GM21381 (cell line): Measurements from ENCODE around the gene RNF111.
"Not testable (repeated sequence)": the region's sequence is repeated elsewhere in the genome, so short reads cannot be mapped to it uniquely, and the experiment has no call there.

Source experiments
- ATAC-seq: cut with Tn5 transposase; IDR thresholded peaks from one replicate; pipeline ENCODE4 v1.9.1; 2021; ENCODE audit warnings: mild to moderate bottlenecking, moderate library complexity; ENCODE audit not compliant: unreplicated experiment

Gene RNF111

DNA sequence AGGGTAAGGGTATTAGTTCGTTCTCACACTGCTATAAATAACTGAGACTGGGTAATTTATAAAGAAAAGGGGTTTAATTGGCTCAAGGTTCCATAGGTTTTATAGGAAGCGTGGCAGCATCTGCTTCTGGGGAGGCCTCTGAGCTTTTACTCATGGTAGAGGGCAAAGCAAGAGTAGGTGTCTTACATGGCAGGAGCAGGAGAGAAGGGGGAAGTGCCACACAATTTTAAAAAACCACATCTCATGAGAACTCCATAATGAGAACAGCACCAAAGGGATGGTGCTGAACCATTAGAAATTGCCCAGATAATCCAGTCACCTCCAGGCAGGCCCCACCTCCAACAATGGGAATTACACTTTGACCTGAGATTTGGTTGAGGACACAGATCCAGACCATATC is 12.2 kb downstream of the RNF111 start:
- no peak for ATAC-seq

DNA sequence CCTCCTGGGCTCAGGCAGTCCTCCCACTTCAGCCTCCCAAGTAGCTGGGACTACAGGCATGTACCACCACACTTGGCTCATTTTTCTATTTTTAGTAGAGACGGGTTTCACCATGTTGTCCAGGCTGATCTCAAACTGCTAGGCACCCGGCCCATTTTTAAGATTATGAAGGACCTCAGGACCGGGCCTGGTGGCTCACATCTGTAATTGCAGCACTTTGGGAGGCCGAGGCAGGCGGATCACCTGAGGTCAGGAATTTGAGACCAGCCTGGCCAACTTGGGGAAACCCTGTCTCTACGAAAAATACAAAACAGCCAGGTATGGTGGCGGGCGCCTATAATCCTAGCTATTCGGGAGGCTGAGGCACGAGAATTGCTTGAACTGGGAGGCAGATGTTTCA is 12.8 kb downstream of the RNF111 start:
- ATAC-seq: not testable (repeated sequence)

GRCh38 chr15:59001946-59002345 is 14.5 kb downstream of the RNF111 start:
- ATAC-seq: no peak

GRCh38 chr15:59002418-59002859 is 15.0 kb downstream of the RNF111 start:
- ATAC-seq: no peak

DNA sequence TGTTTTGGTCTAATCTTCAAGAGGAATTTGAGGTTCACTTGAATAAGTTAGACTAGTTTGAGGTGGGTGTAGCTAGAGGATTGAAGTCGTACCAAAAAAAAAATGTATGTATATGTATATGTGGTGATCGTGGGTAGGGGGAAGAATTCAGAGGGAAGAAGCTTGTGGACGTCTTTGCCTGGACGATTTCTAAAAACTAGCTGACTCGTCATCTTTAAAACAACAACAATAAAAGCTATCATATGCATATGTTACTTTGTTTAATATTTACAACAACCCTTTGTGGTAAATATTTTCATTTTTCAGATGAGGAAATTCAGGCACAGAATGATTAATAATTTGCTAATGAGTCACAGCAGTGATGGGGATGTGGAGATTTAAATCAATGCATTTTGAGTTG is 18.1 kb downstream of the RNF111 start:
- ATAC-seq: no peak

- ATAC-seq: no peak
These were observed 20.6 kb downstream of the RNF111 start for GRCh38 chr15:59008086-59008485.

DNA sequence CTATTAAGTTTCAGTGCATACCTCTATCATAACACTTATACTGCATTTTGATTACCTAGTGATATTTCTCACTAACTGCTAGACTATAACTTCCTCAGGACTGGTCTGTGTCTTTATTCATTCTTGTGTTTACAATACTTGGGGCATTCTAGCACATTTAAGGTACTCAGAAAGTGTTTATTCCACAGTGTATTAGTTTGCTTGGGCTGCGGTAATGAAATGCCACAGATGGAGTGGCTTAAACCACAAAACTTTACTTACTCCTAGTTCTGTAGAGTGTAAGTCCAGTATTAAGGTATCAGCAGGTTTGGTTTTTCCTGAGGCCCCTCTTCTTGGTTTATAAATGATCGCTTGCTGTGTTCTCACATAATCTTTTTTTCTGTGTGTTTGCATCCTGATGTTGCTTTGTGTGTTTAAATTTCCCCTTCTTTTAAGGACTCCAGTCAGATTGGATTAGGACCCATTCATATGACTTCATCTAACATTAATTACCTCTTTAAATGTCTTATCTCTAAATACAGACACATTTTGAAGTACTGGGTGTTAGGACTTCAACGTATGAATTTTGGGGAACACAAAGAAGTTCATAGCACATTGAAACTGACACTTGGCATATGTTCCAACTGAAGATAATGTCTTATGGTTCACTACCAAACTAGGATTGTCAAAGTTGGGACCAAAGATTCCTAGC is 23.9 kb downstream of the RNF111 start:
- ATAC-seq: no peak

- no peak for ATAC-seq
These were observed 25.9 kb downstream of the RNF111 start for GRCh38 chr15:59013246-59013873.

GRCh38 chr15:59014068-59014467 is 26.6 kb downstream of the RNF111 start:
- no peak for ATAC-seq

DNA sequence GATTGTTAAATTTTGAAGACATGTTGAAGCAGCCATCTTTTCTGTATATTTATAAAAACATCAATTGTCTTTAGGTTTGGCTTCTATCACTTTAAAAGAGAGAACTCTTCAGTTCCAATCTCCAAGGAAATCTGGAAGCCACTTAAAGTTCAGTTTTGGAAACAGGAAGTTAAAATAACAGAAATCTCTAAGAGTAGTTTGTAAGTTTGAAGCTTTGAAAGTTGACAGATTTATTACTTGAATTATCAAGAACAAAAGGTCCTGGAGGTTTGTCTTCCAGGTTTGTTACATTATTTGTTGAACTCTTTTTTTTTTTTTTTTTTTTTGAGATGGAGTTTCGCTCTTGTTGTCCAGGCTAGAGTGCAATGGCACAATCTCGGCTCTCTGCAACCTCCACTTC is 30.0 kb downstream of the RNF111 start:
- ATAC-seq: no peak

- ATAC-seq: no peak
These were observed 31.4 kb downstream of the RNF111 start for GRCh38 chr15:59018833-59019232.

DNA sequence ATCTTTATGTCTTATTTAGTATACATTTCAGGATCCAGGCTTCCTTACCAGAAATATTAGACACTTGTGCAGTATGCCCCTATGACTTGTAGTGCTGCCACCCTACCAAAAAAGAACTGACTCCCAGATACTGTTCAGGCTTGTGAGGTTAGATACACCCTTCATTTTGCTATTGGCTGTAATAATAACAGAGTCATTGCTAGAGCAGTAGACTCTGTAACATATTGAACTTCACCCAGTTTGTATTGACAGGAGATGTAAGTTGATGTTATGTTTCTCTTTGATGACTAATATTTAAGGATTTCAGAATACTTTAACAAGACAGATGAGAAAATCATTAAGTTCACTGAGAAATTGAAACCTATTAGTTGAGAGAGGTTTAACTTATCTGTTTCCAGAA is 32.9 kb downstream of the RNF111 start:
- no peak for ATAC-seq

- ATAC-seq: no peak
These were observed 34.7 kb downstream of the RNF111 start for GRCh38 chr15:59022188-59022587.

DNA sequence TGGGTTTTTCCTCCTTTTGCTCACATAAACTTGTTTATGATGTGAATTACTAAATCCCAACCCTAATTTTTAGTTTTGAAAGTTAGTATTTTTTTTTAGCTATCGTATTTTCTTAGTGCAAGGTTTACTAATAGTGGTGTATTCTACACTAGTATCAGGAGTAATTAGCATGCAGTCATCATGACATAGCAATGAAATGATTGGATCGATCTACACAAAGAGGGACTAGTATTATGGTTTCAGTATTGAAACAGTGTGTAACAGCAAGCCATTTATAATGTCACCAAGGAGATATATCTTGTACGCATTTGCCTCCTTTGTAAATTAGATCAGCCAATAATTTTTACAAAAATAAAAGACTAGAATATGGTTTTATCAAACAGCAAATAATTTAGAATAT is 38.7 kb downstream of the RNF111 start:
- ATAC-seq: no peak

DNA sequence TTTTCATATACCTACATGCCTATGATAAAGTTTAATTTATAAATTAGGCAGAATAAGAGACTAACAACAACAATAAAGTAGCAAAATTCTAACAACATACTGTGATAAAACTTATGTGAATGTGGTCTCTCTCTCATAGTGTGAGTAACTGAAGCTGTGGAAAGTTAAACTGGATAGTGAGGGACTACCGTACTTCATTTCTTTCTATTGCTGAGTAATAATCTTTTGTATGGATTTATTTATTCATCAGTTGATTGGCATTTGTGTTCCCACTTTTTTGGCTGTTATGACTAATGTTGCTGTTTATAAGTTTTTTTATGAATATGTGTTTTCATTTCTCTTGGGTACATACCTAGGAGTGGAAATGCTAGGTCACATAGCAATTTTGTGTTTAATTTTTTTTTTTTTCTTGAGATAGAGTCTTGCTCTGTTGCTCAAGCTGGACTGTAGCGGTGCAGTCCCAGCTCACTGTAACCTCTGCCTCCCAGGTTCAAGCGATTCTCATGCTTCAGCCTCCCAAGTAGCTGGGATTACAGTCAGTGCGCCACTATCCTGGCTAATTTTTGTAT is 41.0 kb downstream of the RNF111 start:
- no peak for ATAC-seq

GRCh38 chr15:59029554-59029953 is 42.1 kb downstream of the RNF111 start:
- ATAC-seq: no peak

DNA sequence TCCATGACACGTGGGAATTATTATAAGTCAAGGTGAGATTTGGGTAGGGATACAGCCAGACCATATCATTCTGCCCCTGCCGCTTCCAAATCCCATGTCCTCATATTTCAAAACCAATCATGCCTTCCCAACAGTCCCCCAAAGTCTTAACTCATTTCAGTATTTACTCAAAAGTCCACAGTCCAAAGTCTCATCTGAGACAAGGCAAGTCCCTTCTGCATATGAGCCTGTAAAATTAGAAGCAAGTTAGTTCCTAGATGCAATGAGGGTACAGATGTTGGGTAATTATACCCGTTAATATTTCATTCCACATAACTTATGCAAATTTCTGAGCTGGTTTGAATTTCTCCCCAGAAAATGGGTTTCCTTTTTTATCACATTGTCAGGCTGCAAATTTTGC is 47.7 kb downstream of the RNF111 start:
- no peak for ATAC-seq

GRCh38 chr15:59039225-59039624 is 51.8 kb downstream of the RNF111 start:
- ATAC-seq: no peak

GRCh38 chr15:59042041-59042440 is 54.6 kb downstream of the RNF111 start:
- ATAC-seq: no peak

DNA sequence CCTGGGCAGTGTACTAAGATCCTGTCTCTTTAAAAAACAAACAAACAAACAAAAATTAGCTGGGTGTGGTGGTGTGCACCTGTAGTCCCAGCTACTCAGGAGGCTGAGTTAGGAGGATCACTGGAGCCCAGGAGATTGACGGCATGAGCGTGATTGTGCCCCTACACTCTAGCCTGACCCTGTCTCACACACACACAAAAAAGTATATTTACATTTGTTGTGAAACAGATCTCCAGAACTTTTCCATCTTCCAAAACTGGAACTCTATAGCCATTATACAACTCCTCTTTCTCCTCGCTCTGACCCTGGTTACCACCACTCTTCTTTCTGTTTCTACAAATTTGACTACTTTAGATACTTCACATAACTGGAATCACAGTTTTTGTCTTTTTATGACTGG is 61.4 kb downstream of the RNF111 start:
- ATAC-seq: no peak

DNA sequence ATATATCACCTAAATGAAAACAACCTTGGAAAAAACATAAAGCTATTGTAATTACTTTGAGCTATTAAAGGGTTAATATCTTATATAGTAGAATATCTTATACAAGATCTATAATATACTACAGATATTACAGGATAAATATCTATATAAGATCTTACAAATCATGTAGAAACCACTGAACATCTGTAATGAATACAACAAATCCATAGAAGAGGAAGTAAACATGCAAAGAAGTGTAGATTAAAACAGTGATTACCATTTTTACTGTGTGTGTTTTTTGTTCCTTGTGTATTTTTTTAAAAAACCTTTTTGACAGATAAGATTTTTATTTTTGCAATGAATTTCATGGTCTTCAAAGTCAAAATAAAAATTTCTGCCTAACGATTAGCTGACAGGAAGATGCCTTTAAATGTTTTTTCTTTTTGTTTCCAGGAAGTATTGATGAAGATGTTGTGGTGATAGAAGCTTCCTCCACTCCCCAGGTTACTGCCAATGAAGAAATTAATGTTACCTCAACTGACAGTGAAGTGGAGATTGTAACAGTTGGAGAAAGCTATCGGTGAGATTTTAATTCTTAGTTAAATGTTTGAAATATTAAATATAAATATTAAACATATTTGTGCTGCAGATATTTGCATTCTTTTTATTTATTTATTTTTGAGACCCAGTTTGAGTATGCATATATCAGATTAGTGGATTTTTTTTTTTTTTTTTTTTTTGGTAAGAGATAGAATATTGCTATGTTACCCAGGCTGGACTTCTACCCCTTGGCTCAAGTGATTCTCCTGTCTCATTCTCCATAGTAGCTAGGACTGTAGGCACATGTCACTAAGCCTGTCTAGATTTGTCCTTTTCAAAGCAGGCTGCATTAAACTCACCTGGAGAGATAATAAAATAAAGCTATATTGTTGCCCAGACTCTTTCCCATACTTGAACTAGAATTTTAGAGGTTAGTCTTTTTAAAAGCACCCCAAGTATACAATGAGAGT is 64.7 kb downstream of the RNF111 start:
- ATAC-seq: no peak
